Left hindlimb (tissue), 1 donor: ENCODE data around the gene HYDIN.
A peak's percentile ranks its signal among the peaks of the same experiment; 100 is the strongest.

Source experiments
- DNase-seq: peaks from one replicate; pipeline ENCODE4 v3.0.0-alpha.2; 2018

HYDIN gene

DNA sequence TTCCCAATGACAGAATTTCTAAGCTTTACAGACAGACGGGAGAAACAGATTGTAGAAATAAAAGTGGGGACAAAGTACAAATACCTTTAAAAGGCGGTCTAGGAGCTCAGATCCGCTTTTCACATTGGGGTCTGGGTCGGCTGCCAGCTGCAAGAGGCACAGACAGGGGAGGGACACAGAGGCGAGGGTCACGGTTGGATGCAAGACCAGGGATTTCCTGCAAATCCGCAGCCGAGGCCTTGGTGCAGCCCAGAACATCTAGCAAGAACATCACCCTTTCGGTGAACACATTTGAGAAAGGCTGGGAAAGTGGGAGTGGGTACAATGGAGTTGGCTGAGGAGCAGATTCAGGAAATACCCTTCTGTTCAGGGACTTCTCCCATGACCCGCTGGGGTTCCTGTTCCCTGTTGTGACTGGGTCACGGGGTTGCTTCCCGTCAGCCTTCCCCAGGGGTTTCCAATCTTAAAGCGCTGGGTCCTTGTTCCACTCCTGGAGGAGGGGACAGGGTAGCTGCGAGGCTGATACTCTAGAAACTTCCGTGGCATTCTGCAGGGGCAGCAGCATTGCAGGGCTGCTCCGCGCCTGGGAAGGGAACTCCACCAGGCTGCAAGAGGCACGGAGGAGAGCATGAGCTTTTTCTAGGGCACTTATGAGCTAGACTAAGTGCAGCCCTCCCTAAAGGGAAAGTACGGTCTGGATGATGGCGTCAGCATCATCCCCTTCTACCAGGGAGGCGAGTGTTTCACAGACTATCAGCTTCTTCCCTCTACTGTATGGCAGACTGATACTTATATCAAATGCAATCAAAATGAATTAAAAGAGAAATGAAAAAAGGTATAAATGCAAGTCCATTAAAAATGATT lies 445.6 kb downstream of the HYDIN start:
- no peak for DNase-seq

DNA sequence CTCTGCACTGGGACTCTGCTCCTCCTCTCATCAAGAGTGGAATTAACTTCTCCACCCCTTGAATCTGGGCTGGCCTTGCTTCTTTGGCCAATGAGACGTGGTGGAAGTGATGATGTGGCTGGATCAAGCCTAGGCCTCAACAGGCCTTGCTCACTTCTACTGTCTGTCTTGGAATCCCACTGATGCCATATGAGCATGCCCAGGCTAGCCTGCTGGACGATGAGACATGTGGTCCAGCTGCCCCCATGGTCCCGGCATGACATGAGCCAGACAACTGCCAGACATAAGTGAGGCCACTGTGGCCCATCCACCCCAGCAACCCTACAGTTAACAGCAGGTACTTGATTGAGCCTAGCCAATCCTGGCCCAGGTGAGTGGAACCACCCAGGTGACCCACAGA lies 448.3 kb downstream of the HYDIN start:
- DNase-seq = no peak

DNA sequence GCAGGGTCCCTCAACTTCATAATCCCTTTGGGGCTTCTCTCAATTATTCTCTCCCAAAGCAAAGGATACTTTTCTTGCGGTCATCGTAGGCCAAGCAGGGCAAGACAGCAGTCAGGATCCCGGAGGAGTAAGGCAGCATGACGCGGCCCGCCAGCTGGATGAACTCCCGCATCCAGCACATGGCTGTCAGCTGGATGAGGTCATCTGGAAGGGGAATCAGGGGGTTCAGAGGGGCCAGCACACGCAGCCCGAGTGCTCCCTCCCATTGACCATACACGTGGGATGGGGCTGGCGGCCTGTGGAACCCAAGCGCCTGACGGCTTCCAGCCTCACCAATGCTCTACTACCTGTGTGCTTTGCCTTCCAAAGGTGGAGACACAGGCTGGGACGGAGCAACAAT lies 448.7 kb downstream of the HYDIN start:
- DNase-seq = no peak

DNA sequence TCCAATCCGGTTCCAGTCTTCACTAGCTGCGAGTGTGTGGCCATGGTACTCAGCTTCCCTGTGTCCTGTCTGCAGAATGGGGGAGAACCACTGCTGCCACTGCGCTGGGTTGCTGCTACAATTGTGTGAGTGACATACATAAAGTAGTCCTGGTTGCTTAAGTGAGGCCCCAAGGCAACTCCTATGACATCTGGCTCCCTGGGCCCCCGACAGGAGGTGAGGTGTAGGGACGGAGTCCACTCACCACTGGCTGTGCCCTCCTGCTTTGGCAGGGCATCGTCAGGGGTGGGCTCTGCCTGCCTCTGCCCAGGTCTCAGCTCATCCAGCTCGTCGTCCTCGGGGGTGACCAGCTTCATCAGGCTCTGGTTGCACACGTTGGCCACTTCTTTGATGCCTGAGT lies 450.0 kb downstream of the HYDIN start:
- DNase-seq = no peak

- DNase-seq = no peak
Measured at GRCh38 chr16:70779361-70779760, 451.2 kb downstream of the HYDIN start.

DNA sequence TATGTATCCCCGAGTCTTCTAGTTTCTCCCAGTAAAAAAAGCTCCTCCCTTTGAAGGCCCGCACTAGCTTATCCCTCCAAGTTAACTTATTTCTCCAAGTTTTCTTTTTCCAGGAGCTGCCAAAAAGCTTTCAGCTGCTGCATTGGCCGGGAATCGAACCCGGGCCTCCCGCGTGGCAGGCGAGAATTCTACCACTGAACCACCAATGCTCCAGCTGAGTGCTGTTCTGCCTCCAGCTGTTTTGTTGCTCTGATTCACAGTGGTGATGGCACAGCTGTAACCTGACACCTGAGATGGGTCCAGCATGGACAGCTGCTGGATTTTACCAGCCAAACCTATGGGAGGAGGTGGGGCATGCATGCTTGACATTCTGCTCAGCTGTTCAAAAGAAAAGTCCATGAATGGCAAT lies 451.6 kb downstream of the HYDIN start:
- peak; percentile 91 for DNase-seq

- DNase-seq = peak; percentile 72
Measured at GRCh38 chr16:70777973-70778406, 452.5 kb downstream of the HYDIN start.

- DNase-seq = no peak
Measured at GRCh38 chr16:70777496-70777895, 453.0 kb downstream of the HYDIN start.

DNA sequence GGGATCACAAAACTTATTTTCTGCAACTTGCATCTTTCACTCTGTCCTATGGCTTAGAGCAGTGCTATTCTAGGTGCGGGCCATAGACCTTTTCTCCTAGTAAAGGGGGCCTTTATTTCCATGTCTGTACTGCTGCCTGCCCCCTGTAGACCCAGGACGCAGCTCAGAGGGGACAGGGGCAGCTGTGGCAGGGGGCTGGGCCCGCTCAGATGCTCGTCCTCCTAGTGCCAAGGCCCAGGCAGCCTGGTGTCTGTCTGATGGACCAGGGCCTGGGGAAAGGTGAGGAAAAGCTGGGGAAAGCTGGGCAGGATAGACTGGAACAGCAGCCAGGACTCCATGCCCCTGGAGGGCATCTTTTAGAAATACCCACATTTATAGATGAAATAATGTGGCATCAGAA lies 455.1 kb downstream of the HYDIN start:
- DNase-seq = no peak

DNA sequence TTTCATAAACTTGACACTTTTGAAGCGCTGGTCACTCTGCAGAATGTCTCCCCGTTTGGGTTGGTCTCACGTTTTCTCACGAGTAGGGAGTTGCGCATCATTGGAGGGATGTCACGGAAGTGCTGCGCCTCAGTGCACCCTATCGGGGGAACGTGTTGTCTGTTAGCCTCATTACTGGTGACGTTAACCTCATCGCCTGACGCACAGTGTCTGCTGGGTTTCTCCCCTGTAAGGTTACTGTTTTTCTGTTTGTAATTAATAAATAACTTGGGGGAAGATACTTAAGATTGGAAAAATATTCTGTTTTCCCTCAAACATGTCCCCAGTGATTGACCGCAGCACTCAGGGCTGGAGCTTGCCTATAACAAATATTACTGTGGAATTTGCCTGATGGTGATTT lies 456.3 kb downstream of the HYDIN start:
- DNase-seq = no peak

GRCh38 chr16:70772493-70772892 lies 458.0 kb downstream of the HYDIN start:
- no peak for DNase-seq

- no peak for DNase-seq
Measured at GRCh38 chr16:70770626-70771552, 459.6 kb downstream of the HYDIN start.

DNA sequence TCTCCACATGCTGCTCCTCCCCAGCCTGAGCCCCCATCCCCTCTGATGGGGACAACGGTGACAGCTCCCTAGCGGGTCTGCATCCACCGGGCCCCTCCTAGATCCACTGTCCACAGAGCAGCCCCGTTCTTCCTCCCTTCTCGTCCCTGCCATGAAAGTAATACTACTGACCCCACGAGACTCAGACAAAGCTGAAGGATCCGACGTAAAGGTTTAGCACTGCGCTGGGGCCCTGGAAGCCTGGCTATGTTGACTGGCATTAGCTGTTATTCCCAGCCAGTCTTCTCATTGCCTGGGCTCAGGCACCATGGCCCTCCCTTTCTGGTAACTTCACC lies 460.3 kb downstream of the HYDIN start:
- no peak for DNase-seq

GRCh38 chr16:70769761-70770160 lies 460.8 kb downstream of the HYDIN start:
- DNase-seq = peak; percentile 26

- peak; percentile 13 for DNase-seq
Measured at GRCh38 chr16:70769131-70769530, 461.4 kb downstream of the HYDIN start.

DNA sequence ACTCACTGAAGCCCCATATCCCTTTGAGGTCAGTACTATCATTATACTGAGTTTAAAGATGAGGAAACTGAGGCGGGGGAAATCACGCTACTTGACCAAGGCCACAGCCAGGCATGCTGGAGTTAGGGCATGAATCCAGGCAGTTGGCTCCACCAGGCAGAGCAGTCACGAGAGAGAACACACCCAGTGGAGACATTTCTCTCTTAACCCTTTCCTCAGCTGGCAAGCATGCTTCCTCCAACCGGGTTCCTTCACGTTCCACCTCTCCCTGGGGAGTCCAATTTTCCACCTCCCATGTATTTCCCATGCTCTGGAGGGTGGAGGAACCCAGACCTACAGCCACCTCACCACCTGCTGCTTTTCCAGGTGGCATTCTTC lies 462.3 kb downstream of the HYDIN start:
- no peak for DNase-seq

GRCh38 chr16:70767377-70768202 lies 462.9 kb downstream of the HYDIN start:
- peak; percentile 3 for DNase-seq

DNA sequence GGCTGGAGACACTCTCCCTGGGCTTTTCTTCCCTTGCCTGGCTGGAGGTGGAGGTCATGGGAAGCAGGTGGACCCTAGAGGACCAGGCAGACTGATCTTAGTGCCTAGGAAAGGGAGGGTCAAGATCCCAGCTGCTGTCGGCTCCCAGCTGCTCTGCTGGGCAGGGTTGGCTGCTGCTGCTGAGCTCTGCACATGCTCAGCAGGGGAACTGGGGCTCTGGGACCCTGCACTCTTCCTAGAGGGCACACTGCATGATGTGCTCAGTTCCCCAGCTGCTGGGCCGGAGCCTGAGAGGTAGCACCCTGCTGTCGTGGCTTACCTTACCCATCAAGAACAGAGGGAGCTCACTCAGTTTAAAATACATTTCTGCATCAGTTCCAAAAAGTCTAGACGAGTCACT lies 463.9 kb downstream of the HYDIN start:
- DNase-seq = no peak

DNA sequence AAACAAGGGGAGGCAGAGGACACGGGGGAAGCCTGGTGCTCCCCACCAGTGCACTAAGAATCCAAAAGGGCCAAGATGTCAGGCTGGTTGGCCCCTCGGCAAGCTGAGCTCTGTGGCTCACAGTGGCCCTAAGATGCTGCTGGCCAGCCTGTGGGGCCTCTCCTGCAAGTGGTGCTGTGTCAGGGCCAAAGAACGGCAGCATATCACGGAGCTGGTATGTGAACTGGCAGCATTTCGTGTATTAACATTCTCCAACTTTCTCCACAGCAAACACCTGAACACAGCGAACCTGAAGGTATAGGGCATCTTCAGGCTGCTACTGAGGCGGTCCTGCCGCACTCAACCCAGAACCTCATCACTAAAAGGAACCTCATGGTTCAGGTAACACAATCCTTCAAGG lies 464.3 kb downstream of the HYDIN start:
- DNase-seq = peak; percentile 8

- peak; percentile 11 for DNase-seq
Measured at GRCh38 chr16:70765491-70765890, 465.0 kb downstream of the HYDIN start.

DNA sequence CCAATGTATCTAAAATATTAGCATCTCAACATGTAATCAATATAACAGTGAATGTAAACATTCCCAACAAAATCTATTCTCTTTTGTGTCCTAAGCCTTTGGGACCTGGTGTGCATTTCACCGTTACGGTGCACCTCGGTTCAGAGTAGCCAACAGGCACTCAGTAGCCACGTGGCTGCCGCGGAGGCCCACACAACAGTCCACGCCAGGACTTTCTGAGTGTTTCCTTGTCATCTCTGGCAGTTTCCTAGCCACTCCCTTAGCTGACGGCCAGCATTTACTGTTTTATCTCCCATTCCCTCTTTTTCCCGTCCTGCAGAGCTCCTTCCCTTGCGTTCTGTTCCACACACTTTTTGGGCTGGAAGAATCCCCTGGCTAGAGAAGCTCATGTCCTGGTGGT lies 465.9 kb downstream of the HYDIN start:
- no peak for DNase-seq

- DNase-seq = peak; percentile 5
Measured at GRCh38 chr16:70760221-70760620, 470.3 kb downstream of the HYDIN start.

- DNase-seq = peak; percentile 16
Measured at GRCh38 chr16:70759666-70760065, 470.9 kb downstream of the HYDIN start.
